ENCODE measurements around the gene TINAG. TPM values are rescaled to one million over a fixed set of nuclear protein-coding genes. Genes with fewer than 3 reads are reported as not detected.

Gene TINAG
- total and polyA plus RNA-seq, 2 of the 13 experiments (the other 11 are each of a cell fraction or from before 2014, with no cell fraction given), result 0.08 to 0.15 TPM

DNA sequence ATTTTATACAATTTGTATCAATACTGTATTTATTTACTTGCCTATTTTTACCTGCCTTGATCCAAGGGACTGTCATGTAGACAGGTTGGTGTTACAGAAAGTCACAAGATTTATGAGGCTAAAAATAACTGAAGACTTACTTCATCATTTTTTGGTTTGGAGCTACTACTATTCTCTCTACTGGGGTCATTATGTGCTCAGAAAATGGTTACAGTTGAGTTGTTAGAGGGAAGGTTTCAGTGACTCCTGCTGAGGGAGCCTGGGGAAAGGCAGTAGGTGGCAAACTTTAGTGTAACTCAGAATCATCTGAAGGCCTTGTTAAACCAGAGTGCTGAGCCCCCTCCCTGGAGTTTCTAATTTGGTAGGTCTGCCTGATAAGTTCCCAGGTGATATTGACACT, 118.8 kb downstream of the TINAG start (continued):
- no peak for TF ChIP-seq ZNF335 (CRISPR knock-in tag; IDR thresholded peaks at IDR 0.05)
- TF ChIP-seq KDM5B (CRISPR knock-in tag; IDR thresholded peaks at IDR 0.05; ENCODE audit: borderline replicate concordance), result no peak
- no peak for TF ChIP-seq ZNF33A (CRISPR knock-in tag; IDR thresholded peaks at IDR 0.05; ENCODE audit: borderline replicate concordance)
- TF ChIP-seq, protein P1, sequence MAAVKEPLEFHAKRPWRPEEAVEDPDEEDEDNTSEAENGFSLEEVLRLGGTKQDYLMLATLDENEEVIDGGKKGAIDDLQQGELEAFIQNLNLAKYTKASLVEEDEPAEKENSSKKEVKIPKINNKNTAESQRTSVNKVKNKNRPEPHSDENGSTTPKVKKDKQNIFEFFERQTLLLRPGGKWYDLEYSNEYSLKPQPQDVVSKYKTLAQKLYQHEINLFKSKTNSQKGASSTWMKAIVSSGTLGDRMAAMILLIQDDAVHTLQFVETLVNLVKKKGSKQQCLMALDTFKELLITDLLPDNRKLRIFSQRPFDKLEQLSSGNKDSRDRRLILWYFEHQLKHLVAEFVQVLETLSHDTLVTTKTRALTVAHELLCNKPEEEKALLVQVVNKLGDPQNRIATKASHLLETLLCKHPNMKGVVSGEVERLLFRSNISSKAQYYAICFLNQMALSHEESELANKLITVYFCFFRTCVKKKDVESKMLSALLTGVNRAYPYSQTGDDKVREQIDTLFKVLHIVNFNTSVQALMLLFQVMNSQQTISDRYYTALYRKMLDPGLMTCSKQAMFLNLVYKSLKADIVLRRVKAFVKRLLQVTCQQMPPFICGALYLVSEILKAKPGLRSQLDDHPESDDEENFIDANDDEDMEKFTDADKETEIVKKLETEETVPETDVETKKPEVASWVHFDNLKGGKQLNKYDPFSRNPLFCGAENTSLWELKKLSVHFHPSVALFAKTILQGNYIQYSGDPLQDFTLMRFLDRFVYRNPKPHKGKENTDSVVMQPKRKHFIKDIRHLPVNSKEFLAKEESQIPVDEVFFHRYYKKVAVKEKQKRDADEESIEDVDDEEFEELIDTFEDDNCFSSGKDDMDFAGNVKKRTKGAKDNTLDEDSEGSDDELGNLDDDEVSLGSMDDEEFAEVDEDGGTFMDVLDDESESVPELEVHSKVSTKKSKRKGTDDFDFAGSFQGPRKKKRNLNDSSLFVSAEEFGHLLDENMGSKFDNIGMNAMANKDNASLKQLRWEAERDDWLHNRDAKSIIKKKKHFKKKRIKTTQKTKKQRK (IDR thresholded peaks at IDR 0.05; ENCODE audit: low read length), result no peak
- TF ChIP-seq SALL2 (CRISPR knock-in tag; IDR thresholded peaks at IDR 0.05), result no peak
- TF ChIP-seq, protein P2, sequence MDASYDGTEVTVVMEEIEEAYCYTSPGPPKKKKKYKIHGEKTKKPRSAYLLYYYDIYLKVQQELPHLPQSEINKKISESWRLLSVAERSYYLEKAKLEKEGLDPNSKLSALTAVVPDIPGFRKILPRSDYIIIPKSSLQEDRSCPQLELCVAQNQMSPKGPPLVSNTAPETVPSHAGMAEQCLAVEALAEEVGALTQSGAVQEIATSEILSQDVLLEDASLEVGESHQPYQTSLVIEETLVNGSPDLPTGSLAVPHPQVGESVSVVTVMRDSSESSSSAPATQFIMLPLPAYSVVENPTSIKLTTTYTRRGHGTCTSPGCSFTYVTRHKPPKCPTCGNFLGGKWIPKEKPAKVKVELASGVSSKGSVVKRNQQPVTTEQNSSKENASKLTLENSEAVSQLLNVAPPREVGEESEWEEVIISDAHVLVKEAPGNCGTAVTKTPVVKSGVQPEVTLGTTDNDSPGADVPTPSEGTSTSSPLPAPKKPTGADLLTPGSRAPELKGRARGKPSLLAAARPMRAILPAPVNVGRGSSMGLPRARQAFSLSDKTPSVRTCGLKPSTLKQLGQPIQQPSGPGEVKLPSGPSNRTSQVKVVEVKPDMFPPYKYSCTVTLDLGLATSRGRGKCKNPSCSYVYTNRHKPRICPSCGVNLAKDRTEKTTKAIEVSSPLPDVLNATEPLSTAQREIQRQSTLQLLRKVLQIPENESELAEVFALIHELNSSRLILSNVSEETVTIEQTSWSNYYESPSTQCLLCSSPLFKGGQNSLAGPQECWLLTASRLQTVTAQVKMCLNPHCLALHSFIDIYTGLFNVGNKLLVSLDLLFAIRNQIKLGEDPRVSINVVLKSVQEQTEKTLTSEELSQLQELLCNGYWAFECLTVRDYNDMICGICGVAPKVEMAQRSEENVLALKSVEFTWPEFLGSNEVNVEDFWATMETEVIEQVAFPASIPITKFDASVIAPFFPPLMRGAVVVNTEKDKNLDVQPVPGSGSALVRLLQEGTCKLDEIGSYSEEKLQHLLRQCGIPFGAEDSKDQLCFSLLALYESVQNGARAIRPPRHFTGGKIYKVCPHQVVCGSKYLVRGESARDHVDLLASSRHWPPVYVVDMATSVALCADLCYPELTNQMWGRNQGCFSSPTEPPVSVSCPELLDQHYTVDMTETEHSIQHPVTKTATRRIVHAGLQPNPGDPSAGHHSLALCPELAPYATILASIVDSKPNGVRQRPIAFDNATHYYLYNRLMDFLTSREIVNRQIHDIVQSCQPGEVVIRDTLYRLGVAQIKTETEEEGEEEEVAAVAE (CRISPR knock-in tag; IDR thresholded peaks at IDR 0.05; ENCODE audit: borderline replicate concordance), result no peak
- TF ChIP-seq ZNF652 (CRISPR knock-in tag; IDR thresholded peaks at IDR 0.05; ENCODE audit: borderline replicate concordance, low read depth), result no peak
- TF ChIP-seq MIXL1 (CRISPR knock-in tag; IDR thresholded peaks at IDR 0.05), result no peak
- TF ChIP-seq ZSCAN31 (CRISPR knock-in tag; IDR thresholded peaks at IDR 0.05; ENCODE audit: low read depth), result no peak
